AG04449 (cell line): Measurements from ENCODE around the gene TSPAN14.

Source experiments
- CTCF ChIA-PET: fragments of 350-600 bp; formaldehyde crosslinking; extraction: SDS; loops from one replicate; lab custom pipeline; 2021; ENCODE audit warnings: antibody characterized with exemption; lab: Yijun Ruan, JAX
- POLR2A ChIA-PET: fragments of 400-600, 350-600 bp; formaldehyde crosslinking; extraction: SDS; loops from one replicate; lab custom pipeline; 2020; ENCODE audit warnings: antibody characterized with exemption, inconsistent platforms; lab: Yijun Ruan, JAX
- DNase-seq: peaks from one replicate; pipeline ENCODE4 v3.0.0-alpha.2; 2010; ENCODE audit warnings: low read depth, low spot score
- H3K4me3 ChIP-seq: 2 replicates; pipeline ENCODE4 v1.5.1; 2011; ENCODE audit warnings: low read depth, mild to moderate bottlenecking, control low read depth, low read length
- CTCF ChIP-seq: IDR thresholded peaks from one replicate; pipeline ENCODE4 v1.5.1; 2011; ENCODE audit warnings: mild to moderate bottlenecking, moderate library complexity, low read length, control low read depth, inconsistent platforms; ENCODE audit not compliant: insufficient read depth; ENCODE audit errors: missing control alignments

TSPAN14 gene

DNA sequence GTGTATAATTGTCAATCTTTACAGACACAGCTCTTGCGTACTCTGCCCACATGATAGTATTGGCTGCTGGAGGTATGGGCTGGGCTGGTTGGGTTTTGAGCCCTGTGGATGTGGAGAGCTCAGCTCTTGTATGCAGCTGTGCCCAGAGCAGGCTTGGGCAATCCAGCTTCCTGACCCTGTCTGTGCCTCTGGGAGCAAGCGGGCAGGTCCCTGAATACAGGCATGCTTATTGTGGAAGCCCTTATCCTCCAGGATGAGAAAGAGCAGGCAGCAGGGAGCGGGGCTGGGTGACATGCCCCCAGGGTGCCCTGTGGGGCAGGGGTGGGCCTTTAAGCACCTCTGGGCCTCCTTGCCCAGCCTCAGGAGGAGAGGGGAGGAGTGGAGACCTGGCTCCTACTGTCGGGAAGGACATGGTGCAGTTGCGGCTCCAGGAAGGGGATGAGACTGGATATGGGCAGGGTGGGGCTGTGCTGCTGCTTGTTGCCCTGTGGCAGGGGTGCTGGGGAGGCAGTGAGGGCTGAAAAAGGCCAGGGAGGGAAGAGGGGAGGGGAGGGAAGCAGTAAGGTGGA is 50.9 kb downstream of the TSPAN14 start:
- no peak for TF ChIP-seq CTCF
- ChIA-PET CTCF (interaction anchor here (1.0 to 21.6 kb wide), 22 partner anchors 7 to 158 kb away, joined by 3 to 717 read pairs (median 8); partner anchors contain the start of gene TSPAN14), POLR2A (interaction anchor here (1.5 kb wide), 1 partner anchor 52 kb away, joined by 8 read pairs; the partner anchor contains the start of gene TSPAN14)
- H3K4me3 ChIP-seq: no peak overlapping the region
- no peak for DNase-seq

DNA sequence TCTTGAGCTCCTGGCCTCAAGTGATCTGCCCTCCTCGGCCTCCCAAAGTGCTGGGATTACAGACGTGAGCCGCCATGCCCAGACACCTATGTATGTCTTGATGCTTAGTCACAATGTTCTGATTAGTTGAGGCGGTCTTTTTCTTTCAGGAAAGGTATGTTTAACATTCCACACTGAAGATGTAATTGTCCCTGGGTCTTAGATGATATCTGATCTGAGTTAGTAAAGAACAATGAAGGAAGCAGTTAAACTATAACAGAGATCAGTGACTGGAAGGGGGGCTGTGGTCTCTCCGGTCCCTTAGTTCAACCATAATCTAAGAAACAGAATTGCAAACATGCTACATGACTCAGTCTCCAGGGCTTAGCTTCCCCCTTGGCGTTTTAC is 52.1 kb downstream of the TSPAN14 start:
- no peak for TF ChIP-seq CTCF
- DNase-seq: no peak
- POLR2A ChIA-PET: interaction anchor here (1.0 to 1.5 kb wide), 2 partner anchors 47 to 53 kb away, joined by 3 to 8 read pairs; partner anchors contain the start of gene TSPAN14

DNA sequence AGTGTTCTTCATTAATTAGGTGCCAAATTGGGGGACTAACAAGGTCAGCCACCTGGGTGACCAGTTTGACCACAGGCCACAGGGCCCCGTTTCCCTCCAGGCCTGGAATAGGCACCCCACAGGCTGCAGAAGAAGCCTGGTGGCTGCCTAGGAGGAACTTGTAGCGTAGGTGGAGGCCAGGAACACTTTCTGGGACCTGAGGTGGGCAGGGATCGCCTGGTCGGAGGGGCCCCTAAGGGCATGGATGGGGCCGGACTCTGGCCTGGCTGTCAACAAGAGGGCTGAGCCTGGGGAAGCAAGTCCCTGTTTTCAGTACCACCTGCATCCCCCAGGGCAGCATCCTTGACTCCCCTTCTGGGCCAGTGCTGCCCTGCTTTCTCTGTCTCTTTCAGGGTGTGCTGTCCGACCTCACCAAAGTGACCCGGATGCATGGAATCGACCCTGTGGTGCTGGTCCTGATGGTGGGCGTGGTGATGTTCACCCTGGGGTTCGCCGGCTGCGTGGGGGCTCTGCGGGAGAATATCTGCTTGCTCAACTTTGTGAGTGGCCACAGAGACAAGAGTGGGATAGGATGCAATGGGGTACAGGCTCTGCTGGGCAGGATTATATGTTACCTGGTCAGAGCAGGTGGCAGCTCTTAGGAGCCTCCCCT is 52.9 kb downstream of the TSPAN14 start:
- ChIA-PET POLR2A (no interaction called here), CTCF (interaction anchor here (0.9 to 21.6 kb wide), 6 partner anchors 9 to 125 kb away, joined by 3 to 717 read pairs (median 16); partner anchors contain the start of gene TSPAN14)
- no peak for TF ChIP-seq CTCF
- no peak overlapping the region for H3K4me3 ChIP-seq
- no peak for DNase-seq

More for the DNA sequence above, 52.1 kb downstream of the TSPAN14 start:
- CTCF ChIA-PET: interaction anchor here (0.7 to 21.6 kb wide), 28 partner anchors 8 to 419 kb away, joined by 3 to 717 read pairs (median 6); partner anchors contain the start of genes PRXL2A and TSPAN14
- no peak overlapping the region for H3K4me3 ChIP-seq

- ChIA-PET POLR2A (interaction anchor here (1.1 to 1.2 kb wide), 2 partner anchors 9 to 48 kb away, joined by 3 to 4 read pairs; no protein-coding TSS in a partner anchor), CTCF (interaction anchor here (0.7 to 21.6 kb wide), 5 partner anchors 11 to 155 kb away, joined by 3 to 717 read pairs (median 3); partner anchors contain the start of gene TSPAN14)
- no peak for TF ChIP-seq CTCF
- no peak overlapping the region for H3K4me3 ChIP-seq
- no peak for DNase-seq
Observed at GRCh38 chr10:80509108-80509402, 54.9 kb downstream of the TSPAN14 start.

- TF ChIP-seq CTCF: no peak
- H3K4me3 ChIP-seq: no peak overlapping the region
- DNase-seq: peak; percentile 28
- CTCF ChIA-PET: interaction anchor here (0.7 to 21.6 kb wide), 5 partner anchors 12 to 155 kb away, joined by 3 to 717 read pairs (median 3); partner anchors contain the start of gene TSPAN14
- POLR2A ChIA-PET: interaction anchor here (0.8 to 1.2 kb wide), 3 partner anchors 9 to 48 kb away, joined by 3 to 4 read pairs (median 3); no protein-coding TSS in a partner anchor
Observed at GRCh38 chr10:80509403-80510161, 55.5 kb downstream of the TSPAN14 start.
